ENCODE data around the gene FAM120A. TPM values are rescaled to one million over a fixed set of nuclear protein-coding genes. Genes with fewer than 3 reads are reported as not detected.
A peak's percentile ranks its signal among the peaks of the same experiment; 100 is the strongest.

Gene FAM120A
- total RNA-seq, 1 donor from 2014 or later = 59.3 TPM

DNA sequence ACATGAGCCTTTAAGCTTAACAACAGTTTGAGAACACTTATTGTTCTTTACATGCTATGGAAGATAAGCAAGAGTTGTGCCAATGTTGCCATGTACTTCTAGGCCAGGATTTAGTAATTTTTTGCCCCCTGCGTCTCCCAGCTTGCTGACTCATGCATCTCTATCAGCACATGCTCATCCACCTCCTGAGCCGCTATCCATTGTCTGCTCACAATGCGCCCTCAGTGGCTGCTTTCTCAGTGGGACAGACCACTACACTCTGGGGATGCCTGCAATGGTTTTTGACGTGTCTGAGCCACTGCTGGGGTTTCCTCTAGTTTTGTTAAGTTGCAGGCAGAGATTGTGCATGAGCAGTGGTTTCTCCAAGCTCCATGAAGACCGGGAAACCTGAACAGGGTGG lies 74.0 kb downstream of the FAM120A start:
- no peak for DNase-seq (ENCODE audit: low spot score, unreplicated experiment)
- Mint-ChIP-seq H3K4me1 (ENCODE audit: low read depth) (peaks cover 5% of the 10 kb centered on the region), H3K9me3 (ENCODE audit: low read depth) (no peaks in the 10 kb centered on the region), H3K4me3 (ENCODE audit: low read depth) (no peak overlapping the region), H3K36me3 (ENCODE audit: insufficient read depth) (peaks cover 6% of the 10 kb centered on the region), H3K27ac (no peak overlapping the region), H3K27me3 (no peaks in the 10 kb centered on the region)
- TF ChIP-seq, protein P1, sequence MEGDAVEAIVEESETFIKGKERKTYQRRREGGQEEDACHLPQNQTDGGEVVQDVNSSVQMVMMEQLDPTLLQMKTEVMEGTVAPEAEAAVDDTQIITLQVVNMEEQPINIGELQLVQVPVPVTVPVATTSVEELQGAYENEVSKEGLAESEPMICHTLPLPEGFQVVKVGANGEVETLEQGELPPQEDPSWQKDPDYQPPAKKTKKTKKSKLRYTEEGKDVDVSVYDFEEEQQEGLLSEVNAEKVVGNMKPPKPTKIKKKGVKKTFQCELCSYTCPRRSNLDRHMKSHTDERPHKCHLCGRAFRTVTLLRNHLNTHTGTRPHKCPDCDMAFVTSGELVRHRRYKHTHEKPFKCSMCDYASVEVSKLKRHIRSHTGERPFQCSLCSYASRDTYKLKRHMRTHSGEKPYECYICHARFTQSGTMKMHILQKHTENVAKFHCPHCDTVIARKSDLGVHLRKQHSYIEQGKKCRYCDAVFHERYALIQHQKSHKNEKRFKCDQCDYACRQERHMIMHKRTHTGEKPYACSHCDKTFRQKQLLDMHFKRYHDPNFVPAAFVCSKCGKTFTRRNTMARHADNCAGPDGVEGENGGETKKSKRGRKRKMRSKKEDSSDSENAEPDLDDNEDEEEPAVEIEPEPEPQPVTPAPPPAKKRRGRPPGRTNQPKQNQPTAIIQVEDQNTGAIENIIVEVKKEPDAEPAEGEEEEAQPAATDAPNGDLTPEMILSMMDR (IDR thresholded peaks at IDR 0.05; ENCODE audit: unreplicated experiment) = no peak

- TF ChIP-seq, protein P1 (IDR thresholded peaks at IDR 0.05; ENCODE audit: unreplicated experiment) = peak; percentile 30
- Mint-ChIP-seq H3K27ac (no peak overlapping the region), H3K4me1 (ENCODE audit: low read depth) (peaks cover under 1% of the 10 kb centered on the region), H3K36me3 (ENCODE audit: insufficient read depth) (peaks cover 18% of the 10 kb centered on the region), H3K9me3 (ENCODE audit: low read depth) (no peaks in the 10 kb centered on the region), H3K27me3 (no peaks in the 10 kb centered on the region), H3K4me3 (ENCODE audit: low read depth) (no peak overlapping the region)
- no peak for DNase-seq (ENCODE audit: low spot score, unreplicated experiment)
These were observed 79.9 kb downstream of the FAM120A start for GRCh38 chr9:93531374-93531773.

GRCh38 chr9:93532141-93532540 lies 80.7 kb downstream of the FAM120A start:
- DNase-seq (ENCODE audit: low spot score, unreplicated experiment) = no peak
- no peak overlapping the region for H3K4me3 Mint-ChIP-seq (ENCODE audit: low read depth)
- peak overlapping the region; percentile 43 for H3K27ac Mint-ChIP-seq
- H3K9me3 Mint-ChIP-seq (ENCODE audit: low read depth) = no peaks in the 10 kb centered on the region
- peaks cover 18% of the 10 kb centered on the region for H3K36me3 Mint-ChIP-seq (ENCODE audit: insufficient read depth)
- H3K27me3 Mint-ChIP-seq = no peaks in the 10 kb centered on the region
- TF ChIP-seq, protein P1 (IDR thresholded peaks at IDR 0.05; ENCODE audit: unreplicated experiment) = no peak
- H3K4me1 Mint-ChIP-seq (ENCODE audit: low read depth) = no peaks in the 10 kb centered on the region

DNA sequence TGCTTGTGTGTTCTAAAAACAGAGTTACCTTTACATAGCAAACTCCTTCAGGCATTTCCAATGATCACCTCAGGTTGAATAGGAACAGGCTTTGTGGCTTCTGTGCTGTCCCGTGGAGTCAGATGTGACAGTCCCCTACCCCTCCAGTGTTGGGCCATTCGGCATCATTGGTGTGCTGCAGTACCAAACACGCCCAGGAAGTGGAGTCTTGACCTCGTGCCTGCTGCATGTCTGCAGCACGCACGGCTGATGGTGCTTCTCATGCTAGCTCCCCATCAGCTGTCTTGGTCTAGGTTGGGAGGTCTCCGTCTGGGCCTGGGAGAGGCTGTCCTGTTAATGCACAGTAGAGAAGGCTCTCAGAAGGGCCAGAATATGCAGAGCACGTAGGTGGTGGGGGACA lies 82.4 kb downstream of the FAM120A start:
- Mint-ChIP-seq H3K4me1 (ENCODE audit: low read depth) (no peaks in the 10 kb centered on the region), H3K27ac (no peak overlapping the region), H3K4me3 (ENCODE audit: low read depth) (no peak overlapping the region), H3K27me3 (no peaks in the 10 kb centered on the region), H3K36me3 (ENCODE audit: insufficient read depth) (peaks cover 14% of the 10 kb centered on the region), H3K9me3 (ENCODE audit: low read depth) (no peaks in the 10 kb centered on the region)
- TF ChIP-seq, protein P1 (IDR thresholded peaks at IDR 0.05; ENCODE audit: unreplicated experiment) = no peak
- DNase-seq (ENCODE audit: low spot score, unreplicated experiment) = no peak

- Mint-ChIP-seq H3K27ac (no peak overlapping the region), H3K36me3 (ENCODE audit: insufficient read depth) (peaks cover 12% of the 10 kb centered on the region)
These were observed 84.7 kb downstream of the FAM120A start for GRCh38 chr9:93536167-93536566.

More at GRCh38 chr9:93536167-93536566, 84.7 kb downstream of the FAM120A start:
- no peaks in the 10 kb centered on the region for H3K9me3 Mint-ChIP-seq (ENCODE audit: low read depth)
- no peaks in the 10 kb centered on the region for H3K27me3 Mint-ChIP-seq
- TF ChIP-seq, protein P1 (IDR thresholded peaks at IDR 0.05; ENCODE audit: unreplicated experiment) = no peak
- DNase-seq (ENCODE audit: low spot score, unreplicated experiment) = no peak
- H3K4me3 Mint-ChIP-seq (ENCODE audit: low read depth) = no peak overlapping the region
- H3K4me1 Mint-ChIP-seq (ENCODE audit: low read depth) = no peaks in the 10 kb centered on the region

Measured in progenitor cell of endocrine pancreas (in vitro differentiated cells).